SK-N-SH treated with all-trans-retinoic acid at 6 μM for 48 hours (cell line): ENCODE data around the gene ISM2.

Experiments used
- ATAC-seq: fragments of 200-7000 bp; cut with Tn5 transposase; 3 replicates; pipeline ENCODE4 v1.9.1; 2020; ENCODE audit warnings: mild to moderate bottlenecking, moderate library complexity
- ARNTL ChIP-seq: fragments of 450-650 bp; formaldehyde crosslinking; IDR thresholded peaks from 2 replicates; pipeline ENCODE4 v1.5.0; 2020; ENCODE audit warnings: low read depth, mild to moderate bottlenecking, moderate library complexity, borderline replicate concordance
- BACH2 ChIP-seq: fragments of 250-450 bp; sonication (Bioruptor Pico); IDR thresholded peaks from 2 replicates; pipeline ENCODE4 v1.9.0; 2021; ENCODE audit warnings: mild to moderate bottlenecking, borderline replicate concordance
- CSDC2 ChIP-seq: fragments of 250-450 bp; sonication (Bioruptor Pico); IDR thresholded peaks from 2 replicates; pipeline ENCODE4 v1.5.0; 2020; ENCODE audit warnings: mild to moderate bottlenecking, moderate library complexity
- CSRNP3 ChIP-seq: fragments of 250-450 bp; sonication (Bioruptor Pico); IDR thresholded peaks from 2 replicates; pipeline ENCODE4 v1.5.1; 2021; ENCODE audit warnings: mild to moderate bottlenecking, moderate library complexity
- ESRRG ChIP-seq: fragments of 250-450 bp; sonication (Bioruptor Pico); IDR thresholded peaks from 2 replicates; pipeline ENCODE4 v1.6.1; 2021; ENCODE audit warnings: mild to moderate bottlenecking
- ISL1 ChIP-seq: fragments of 250-450 bp; sonication (Bioruptor Pico); IDR thresholded peaks from 2 replicates; pipeline ENCODE4 v2.1.2; 2022; ENCODE audit warnings: mild to moderate bottlenecking, moderate library complexity
- OSR1 ChIP-seq: fragments of 250-450 bp; sonication (Bioruptor Pico); IDR thresholded peaks from 2 replicates; pipeline ENCODE4 v1.8.0; 2022; ENCODE audit warnings: moderate library complexity, mild to moderate bottlenecking, inconsistent platforms
- PATZ1 ChIP-seq: fragments of 250-450 bp; sonication (Bioruptor Pico); IDR thresholded peaks from 2 replicates; pipeline ENCODE4 v1.8.0; 2020; ENCODE audit warnings: mild to moderate bottlenecking, moderate library complexity, borderline replicate concordance
- POU6F1 ChIP-seq: fragments of 250-450 bp; sonication (Bioruptor Pico); IDR thresholded peaks from 2 replicates; pipeline ENCODE4 v1.8.0; 2021; ENCODE audit warnings: low read depth, mild to moderate bottlenecking, moderate library complexity, borderline replicate concordance
- PPARA ChIP-seq: fragments of 250-450 bp; sonication (Bioruptor Pico); IDR thresholded peaks from 2 replicates; pipeline ENCODE4 v1.5.0; 2020; ENCODE audit warnings: mild to moderate bottlenecking, borderline replicate concordance
- RARB ChIP-seq: fragments of 250-450 bp; sonication (Bioruptor Pico); IDR thresholded peaks from 2 replicates; pipeline ENCODE4 v1.8.0; 2021; ENCODE audit warnings: mild to moderate bottlenecking, moderate library complexity
- SNAI2 ChIP-seq: fragments of 250-450 bp; sonication (Bioruptor Pico); IDR thresholded peaks from 2 replicates; pipeline ENCODE4 v1.5.0; 2020; ENCODE audit warnings: mild to moderate bottlenecking, moderate library complexity
- TCF4 ChIP-seq: fragments of 250-450 bp; sonication (Bioruptor Pico); IDR thresholded peaks from 2 replicates; pipeline ENCODE4 v1.8.0; 2021; ENCODE audit warnings: mild to moderate bottlenecking, moderate library complexity, borderline replicate concordance
- TOX ChIP-seq: fragments of 250-450 bp; sonication (Bioruptor Pico); IDR thresholded peaks from 2 replicates; pipeline ENCODE4 v1.8.0; 2021; ENCODE audit warnings: mild to moderate bottlenecking, moderate library complexity, borderline replicate concordance
- TSHZ2 ChIP-seq: fragments of 250-450 bp; sonication (Bioruptor Pico); IDR thresholded peaks from 2 replicates; pipeline ENCODE4 v1.5.0; 2020; ENCODE audit warnings: mild to moderate bottlenecking, moderate library complexity
- ZC3H10 ChIP-seq: fragments of 250-450 bp; sonication (Bioruptor Pico); IDR thresholded peaks from 2 replicates; pipeline ENCODE4 v1.5.1; 2021; ENCODE audit warnings: mild to moderate bottlenecking, moderate library complexity
- ZFP3 ChIP-seq: fragments of 250-450 bp; sonication (Bioruptor Pico); IDR thresholded peaks from 2 replicates; pipeline ENCODE4 v1.5.0; 2020; ENCODE audit warnings: mild to moderate bottlenecking, moderate library complexity
- ZFP30 ChIP-seq: fragments of 450-650 bp; formaldehyde crosslinking; IDR thresholded peaks from 2 replicates; pipeline ENCODE4 v1.5.0; 2022; ENCODE audit warnings: mild to moderate bottlenecking, moderate library complexity
- ZNF565 ChIP-seq: fragments of 450-650 bp; formaldehyde crosslinking; conservative IDR thresholded peaks from 2 replicates; pipeline ENCODE4 v1.5.0; 2020; ENCODE audit warnings: low read depth, mild to moderate bottlenecking, moderate library complexity
- ZNF70 ChIP-seq: fragments of 450-650 bp; formaldehyde crosslinking; IDR thresholded peaks from 2 replicates; pipeline ENCODE4 v1.5.0; 2020; ENCODE audit warnings: mild to moderate bottlenecking, moderate library complexity
- ZNF8 ChIP-seq: fragments of 450-650 bp; formaldehyde crosslinking; IDR thresholded peaks from 2 replicates; pipeline ENCODE4 v1.5.0; 2020; ENCODE audit warnings: mild to moderate bottlenecking, moderate library complexity

ISM2 gene

GRCh38 chr14:77490347-77490986, 8.1 kb downstream of the ISM2 start:
- TF ChIP-seq ISL1, result no peak
- TF ChIP-seq ESRRG, result no peak
- TF ChIP-seq ZNF8 (CRISPR knock-in tag), result no peak
- TF ChIP-seq ARNTL (CRISPR knock-in tag), result no peak
- TF ChIP-seq PPARA (CRISPR knock-in tag), result no peak
- no peak for TF ChIP-seq OSR1 (CRISPR knock-in tag)
- no peak for TF ChIP-seq TCF4 (CRISPR knock-in tag)
- TF ChIP-seq ZC3H10 (CRISPR knock-in tag), result no peak
- TF ChIP-seq SNAI2, result no peak
- TF ChIP-seq TOX (CRISPR knock-in tag), result no peak
- TF ChIP-seq CSDC2 (CRISPR knock-in tag), result no peak
- no peak for TF ChIP-seq ZFP30 (CRISPR knock-in tag)
- TF ChIP-seq ZFP3 (CRISPR knock-in tag), result no peak
- TF ChIP-seq CSRNP3 (CRISPR knock-in tag), result no peak
- no peak for TF ChIP-seq TSHZ2
- no peak for TF ChIP-seq ZNF565 (CRISPR knock-in tag)
- no peak for TF ChIP-seq BACH2 (CRISPR knock-in tag)
- TF ChIP-seq RARB (CRISPR knock-in tag), result no peak
- no peak for TF ChIP-seq ZNF70 (CRISPR knock-in tag)
- no peak for ATAC-seq

GRCh38 chr14:77489041-77489440, 9.6 kb downstream of the ISM2 start:
- TF ChIP-seq PATZ1 (CRISPR knock-in tag) (no peak), ZNF8 (CRISPR knock-in tag) (no peak), SNAI2 (no peak), ZNF565 (CRISPR knock-in tag) (no peak), PPARA (CRISPR knock-in tag) (no peak), ESRRG (no peak), TCF4 (CRISPR knock-in tag) (no peak), ISL1 (no peak), BACH2 (CRISPR knock-in tag) (no peak), RARB (CRISPR knock-in tag) (no peak), ZFP3 (CRISPR knock-in tag) (no peak), CSDC2 (CRISPR knock-in tag) (no peak), POU6F1 (CRISPR knock-in tag) (no peak), CSRNP3 (CRISPR knock-in tag) (no peak), TSHZ2 (no peak), OSR1 (CRISPR knock-in tag) (no peak)
- no peak for ATAC-seq
